DND-41 (cell line): ENCODE data around the gene ZNRF2.

Experiments used
- ATAC-seq: fragments of 200-7000 bp; cut with Tn5 transposase; 3 replicates; pipeline ENCODE4 v1.9.1; 2021; ENCODE audit warnings: low read depth; ENCODE audit not compliant: insufficient read depth
- DNase-seq: peaks from one replicate; pipeline ENCODE4 v3.0.0-alpha.2; 2020
- H2AFZ ChIP-seq: 2 replicates; pipeline ENCODE4 v1.6.0; 2012; ENCODE audit warnings: low read depth, low read length
- H3K27ac ChIP-seq: 2 replicates; pipeline ENCODE4 v1.5.1; 2012; ENCODE audit warnings: low read length, inconsistent platforms
- H3K27me3 ChIP-seq: fragments of 200-600 bp; sonication (generic); 2 replicates; pipeline ENCODE4 v1.6.0; 2012; ENCODE audit warnings: low read length, mild to moderate bottlenecking, inconsistent platforms; ENCODE audit not compliant: insufficient read depth, poor library complexity
- H3K36me3 ChIP-seq: 2 replicates; pipeline ENCODE4 v1.5.1; 2012; ENCODE audit warnings: low read length, inconsistent platforms; ENCODE audit not compliant: insufficient read depth
- H3K4me1 ChIP-seq: 2 replicates; pipeline ENCODE4 v1.5.1; 2012; ENCODE audit warnings: mild to moderate bottlenecking, low read length; ENCODE audit not compliant: insufficient read depth
- H3K4me2 ChIP-seq: 2 replicates; pipeline ENCODE4 v1.6.0; 2012; ENCODE audit warnings: mild to moderate bottlenecking, moderate library complexity, low read length, inconsistent platforms; ENCODE audit not compliant: insufficient read depth
- H3K4me3 ChIP-seq, 2 experiments: fragments of 200-600 bp in 1 of 2; shearing (Covaris generic) in 1 of 2; 2 replicates each; pipeline ENCODE4 v1.5.1; 2012 to 2016; ENCODE audit warnings: inconsistent platforms in 2 of 2, low read length in 2 of 2, mild to moderate bottlenecking in 2 of 2, low read depth in 1 of 2, moderate library complexity in 1 of 2
- H3K79me2 ChIP-seq: 2 replicates; pipeline ENCODE4 v1.6.0; 2012; ENCODE audit warnings: low read length, inconsistent platforms; ENCODE audit not compliant: insufficient read depth
- H3K9ac ChIP-seq: 2 replicates; pipeline ENCODE4 v1.6.0; 2012; ENCODE audit warnings: low read depth, mild to moderate bottlenecking, inconsistent platforms, low read length, moderate library complexity
- H3K9me3 ChIP-seq: 2 replicates; pipeline ENCODE4 v1.5.1; 2012; ENCODE audit warnings: low read length, moderate library complexity, mild to moderate bottlenecking, inconsistent platforms; ENCODE audit not compliant: insufficient read depth, severe bottlenecking
- H4K20me1 ChIP-seq: 2 replicates; pipeline ENCODE4 v1.6.0; 2012; ENCODE audit warnings: low read length; ENCODE audit not compliant: insufficient read depth
- EZH2 ChIP-seq: IDR thresholded peaks from 3 replicates; pipeline ENCODE4 v1.6.1; 2012; ENCODE audit warnings: borderline replicate concordance, low read depth, mild to moderate bottlenecking, moderate library complexity, low read length, inconsistent platforms; ENCODE audit not compliant: severe bottlenecking
- TF ChIP-seq, protein P1 (sequence below): IDR thresholded peaks from 2 replicates; pipeline ENCODE4 v1.5.1; 2012; ENCODE audit warnings: borderline replicate concordance, low read length, moderate library complexity, mild to moderate bottlenecking; ENCODE audit not compliant: poor library complexity, severe bottlenecking; ENCODE audit errors: extremely low read depth

Gene ZNRF2

DNA sequence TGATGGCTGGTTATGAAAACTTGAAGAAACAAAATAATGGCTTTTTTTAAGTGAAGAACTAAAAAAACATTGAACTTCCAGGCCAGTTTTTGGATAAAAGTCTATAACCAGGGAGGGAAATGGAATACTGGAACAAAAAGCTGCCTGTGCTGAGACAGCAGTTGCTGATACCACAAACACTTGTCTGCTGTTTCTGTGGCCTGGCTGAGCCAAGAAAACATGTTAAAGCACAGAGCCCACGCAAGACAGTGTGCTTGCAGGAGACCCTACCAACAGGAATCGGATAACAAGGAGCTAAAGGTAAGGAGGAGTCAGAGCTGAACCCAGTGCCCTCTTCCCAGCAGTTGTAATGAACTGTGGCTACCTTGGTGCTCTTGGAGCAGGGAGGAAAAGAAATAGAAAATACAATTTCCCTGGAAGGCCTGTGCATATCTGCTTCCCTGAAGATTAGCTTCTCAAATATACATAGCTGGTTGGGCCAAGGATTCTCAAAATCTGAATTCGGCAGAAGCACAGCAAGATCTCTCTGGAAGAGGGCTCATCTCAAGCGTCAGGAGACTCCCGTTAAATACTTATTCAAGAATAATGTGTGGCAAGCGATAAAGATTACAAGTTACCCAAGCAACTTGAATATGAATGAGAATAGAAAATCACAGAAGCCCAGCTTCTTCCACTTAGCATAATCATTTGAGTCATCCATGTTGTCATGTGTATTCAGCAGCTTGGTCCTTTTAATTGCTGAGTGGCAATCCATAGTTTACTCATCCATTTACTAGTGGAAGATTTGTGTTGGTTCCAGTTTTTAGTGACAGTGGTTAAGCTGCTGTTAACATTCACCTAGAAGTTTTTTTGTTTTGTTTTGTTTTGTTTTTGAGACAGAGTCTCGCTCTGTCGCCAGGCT lies 106.6 kb downstream of the ZNRF2 start:
- Histone ChIP-seq H3K4me3 (no peak overlapping the region), H3K9me3 (no peaks in the 10 kb centered on the region), H3K36me3 (peaks cover 6% of the 10 kb centered on the region; the same call in 1 of the 2 replicates), H3K4me1 (no peaks in the 10 kb centered on the region), H3K4me2 (no peak overlapping the region), H2AFZ (no peak overlapping the region), H3K79me2 (no peaks in the 10 kb centered on the region), H3K9ac (no peak overlapping the region), H3K27me3 (no peaks in the 10 kb centered on the region), H4K20me1 (no peaks in the 10 kb centered on the region), H3K27ac (no peak overlapping the region)
- DNase-seq (no peak), ATAC-seq (no peak)
- TF ChIP-seq, protein P1, sequence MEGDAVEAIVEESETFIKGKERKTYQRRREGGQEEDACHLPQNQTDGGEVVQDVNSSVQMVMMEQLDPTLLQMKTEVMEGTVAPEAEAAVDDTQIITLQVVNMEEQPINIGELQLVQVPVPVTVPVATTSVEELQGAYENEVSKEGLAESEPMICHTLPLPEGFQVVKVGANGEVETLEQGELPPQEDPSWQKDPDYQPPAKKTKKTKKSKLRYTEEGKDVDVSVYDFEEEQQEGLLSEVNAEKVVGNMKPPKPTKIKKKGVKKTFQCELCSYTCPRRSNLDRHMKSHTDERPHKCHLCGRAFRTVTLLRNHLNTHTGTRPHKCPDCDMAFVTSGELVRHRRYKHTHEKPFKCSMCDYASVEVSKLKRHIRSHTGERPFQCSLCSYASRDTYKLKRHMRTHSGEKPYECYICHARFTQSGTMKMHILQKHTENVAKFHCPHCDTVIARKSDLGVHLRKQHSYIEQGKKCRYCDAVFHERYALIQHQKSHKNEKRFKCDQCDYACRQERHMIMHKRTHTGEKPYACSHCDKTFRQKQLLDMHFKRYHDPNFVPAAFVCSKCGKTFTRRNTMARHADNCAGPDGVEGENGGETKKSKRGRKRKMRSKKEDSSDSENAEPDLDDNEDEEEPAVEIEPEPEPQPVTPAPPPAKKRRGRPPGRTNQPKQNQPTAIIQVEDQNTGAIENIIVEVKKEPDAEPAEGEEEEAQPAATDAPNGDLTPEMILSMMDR = no peak
- no peak for TF ChIP-seq EZH2

DNA sequence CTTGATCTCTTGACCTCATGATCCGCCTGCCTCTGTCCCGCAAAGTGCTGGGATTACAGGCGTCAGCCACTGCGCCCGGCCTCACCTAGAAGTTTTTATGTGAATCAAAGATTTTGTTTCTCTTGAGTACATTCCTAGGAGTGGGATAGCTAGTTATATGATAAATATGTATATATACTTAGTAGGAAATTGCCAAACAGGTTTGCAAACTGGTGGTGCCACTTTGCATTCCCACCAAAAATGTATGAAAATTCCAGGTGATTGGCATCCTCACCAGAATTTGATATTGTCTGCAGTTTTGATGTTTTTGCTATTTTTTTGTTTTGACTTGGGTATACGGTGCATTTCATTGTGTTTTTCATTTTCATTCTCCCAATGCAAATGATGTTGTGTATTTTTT lies 107.4 kb downstream of the ZNRF2 start:
- no peak overlapping the region for H3K9ac ChIP-seq
- H4K20me1 ChIP-seq = no peaks in the 10 kb centered on the region
- ATAC-seq = no peak
- H2AFZ ChIP-seq = no peak overlapping the region
- H3K79me2 ChIP-seq = no peaks in the 10 kb centered on the region
- DNase-seq = no peak
- H3K4me3 ChIP-seq = no peak overlapping the region
- H3K27me3 ChIP-seq = no peaks in the 10 kb centered on the region
- H3K36me3 ChIP-seq = peaks cover 6% of the 10 kb centered on the region; the same call in 1 of the 2 replicates
- H3K4me2 ChIP-seq = no peak overlapping the region
- H3K9me3 ChIP-seq = no peaks in the 10 kb centered on the region
- no peaks in the 10 kb centered on the region for H3K4me1 ChIP-seq
- no peak overlapping the region for H3K27ac ChIP-seq
- TF ChIP-seq EZH2 = no peak
- TF ChIP-seq, protein P1 = no peak

DNA sequence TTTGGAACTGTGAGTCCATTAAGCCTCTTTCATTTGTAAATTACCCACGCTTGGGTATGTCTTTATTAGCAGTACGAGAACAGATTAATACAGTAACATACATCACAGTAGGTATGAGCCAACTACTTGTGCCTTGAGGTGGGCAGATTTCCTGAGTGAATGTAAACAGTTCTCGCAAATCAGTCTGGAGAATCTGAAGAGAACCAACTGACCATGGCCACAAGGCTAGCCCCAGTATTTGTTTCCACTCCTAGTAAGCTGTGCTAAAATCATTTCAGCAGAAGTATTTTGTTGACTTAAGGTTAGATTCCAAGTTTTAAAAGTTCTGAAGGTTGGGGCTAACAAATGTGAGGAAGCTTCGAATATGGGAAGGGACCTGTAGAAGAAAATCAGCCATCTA lies 111.3 kb downstream of the ZNRF2 start:
- no peak for DNase-seq
- Histone ChIP-seq H3K9me3 (no peaks in the 10 kb centered on the region), H2AFZ (no peak overlapping the region), H3K4me1 (no peaks in the 10 kb centered on the region), H3K4me3 (no peak overlapping the region), H3K27me3 (no peaks in the 10 kb centered on the region), H3K27ac (no peak overlapping the region), H4K20me1 (no peaks in the 10 kb centered on the region), H3K79me2 (no peaks in the 10 kb centered on the region), H3K36me3 (peaks cover 3% of the 10 kb centered on the region; the same call in 1 of the 2 replicates), H3K4me2 (no peak overlapping the region), H3K9ac (no peak overlapping the region)
- TF ChIP-seq, protein P1 = no peak
- no peak for ATAC-seq
